ENCODE data around the gene TAOK1. TPM values are rescaled to one million over a fixed set of nuclear protein-coding genes. Genes with fewer than 3 reads are reported as not detected.

TAOK1 gene
- total RNA-seq, 1 donor = 70.4 TPM

- no peak for TF ChIP-seq CTCF (IDR thresholded peaks at IDR 0.05; ENCODE audit: insufficient read depth, low read depth, low read length)
- no peak overlapping the region for H3K4me3 ChIP-seq (ENCODE audit: low read depth, low read length)
- no peak for DNase-seq (ENCODE audit: low read depth)
Observed at GRCh38 chr17:29594519-29595090, 204.4 kb downstream of the TAOK1 start.

- no peak for DNase-seq (ENCODE audit: low read depth)
- no peak for TF ChIP-seq CTCF (IDR thresholded peaks at IDR 0.05; ENCODE audit: insufficient read depth, low read depth, low read length)
- no peak overlapping the region for H3K4me3 ChIP-seq (ENCODE audit: low read depth, low read length)
Observed at GRCh38 chr17:29595107-29595942, 205.2 kb downstream of the TAOK1 start.

GRCh38 chr17:29595943-29596774 is 206.0 kb downstream of the TAOK1 start:
- TF ChIP-seq CTCF (IDR thresholded peaks at IDR 0.05; ENCODE audit: insufficient read depth, low read depth, low read length) = no peak
- no peak overlapping the region for H3K4me3 ChIP-seq (ENCODE audit: low read depth, low read length)
- no peak for DNase-seq (ENCODE audit: low read depth)

GRCh38 chr17:29596811-29597210 is 206.6 kb downstream of the TAOK1 start:
- DNase-seq (ENCODE audit: low read depth) = no peak
- no peak for TF ChIP-seq CTCF (IDR thresholded peaks at IDR 0.05; ENCODE audit: insufficient read depth, low read depth, low read length)
- H3K4me3 ChIP-seq (ENCODE audit: low read depth, low read length) = no peak overlapping the region

GRCh38 chr17:29597361-29598172 is 207.4 kb downstream of the TAOK1 start:
- TF ChIP-seq CTCF (IDR thresholded peaks at IDR 0.05; ENCODE audit: insufficient read depth, low read depth, low read length) = no peak
- no peak for DNase-seq (ENCODE audit: low read depth)

More at GRCh38 chr17:29597361-29598172, 207.4 kb downstream of the TAOK1 start:
- no peak overlapping the region for H3K4me3 ChIP-seq (ENCODE audit: low read depth, low read length)

Small RNA genes within 50 kb of the gene (small RNA-seq; reads per million reads assigned to genes)
- not detected for gene RNU4-34P
- not detected for gene RNU6-1034P
- gene RNU6-711P = not detected

Other genes starting within 250 kb of the TAOK1 start
- gene MYO18A, start 210.0 kb upstream of the TAOK1 start, total RNA-seq = 59.6 and 61.2 TPM in 2 replicates
- gene CRYBA1, start 143.5 kb upstream of the TAOK1 start, total RNA-seq = 0.43 TPM in 1 of 2 replicates, not detected in the other
- gene NUFIP2, start 96.2 kb upstream of the TAOK1 start, total RNA-seq = 39.0 and 67.4 TPM in 2 replicates
- gene ABHD15, start 176.7 kb downstream of the TAOK1 start, total RNA-seq = 8.2 and 9.3 TPM in 2 replicates
- 51.8 and 54.8 TPM in 2 replicates for gene TP53I13, start 178.3 kb downstream of the TAOK1 start, total RNA-seq
- 23.2 and 26.3 TPM in 2 replicates for gene GIT1, start 199.3 kb downstream of the TAOK1 start, total RNA-seq
- gene ANKRD13B, start 202.8 kb downstream of the TAOK1 start, total RNA-seq = 3.5 and 8.6 TPM in 2 replicates
- gene CORO6, start 232.5 kb downstream of the TAOK1 start, total RNA-seq = 5.6 and 7.4 TPM in 2 replicates

Data from fibroblast of villous mesenchyme (primary cell).